CD4-positive, alpha-beta T cell treated with Interleukin-4 for 1 hour (primary cell): ENCODE measurements around the gene BLZF1.
"Not testable (repeated sequence)": the region's sequence is repeated elsewhere in the genome, so short reads cannot be mapped to it uniquely, and the experiment has no call there.

Experiments used
- DNase-seq, 2 donors: peaks; one replicate each; pipeline ENCODE4 v3.0.0-alpha.2; 2020 to 2022

Gene BLZF1

GRCh38 chr1:169367686-169368405 is at the start of gene BLZF1, which contains the start of gene NME7:
Gene BLZF1 (plus strand): TSS chr1:169368195. CDS start chr1:169369523, 1,328 bp downstream.
Gene NME7 (minus strand): TSS chr1:169367797. CDS start chr1:169367710, 87 bp downstream.
- peak; percentile 98 for DNase-seq

GRCh38 chr1:169318536-169319244 is 49.3 kb upstream of the BLZF1 start:
- no peak for DNase-seq

GRCh38 chr1:169321539-169321938 is 46.5 kb upstream of the BLZF1 start:
- no peak for DNase-seq

GRCh38 chr1:169322138-169322537 is 45.9 kb upstream of the BLZF1 start:
- no peak for DNase-seq

GRCh38 chr1:169325117-169325516 is 42.9 kb upstream of the BLZF1 start:
- no peak for DNase-seq

GRCh38 chr1:169326261-169326955 is 41.6 kb upstream of the BLZF1 start:
- no peak for DNase-seq

GRCh38 chr1:169326956-169327268 is 41.1 kb upstream of the BLZF1 start:
- DNase-seq = no peak

- DNase-seq = no peak
Observed at GRCh38 chr1:169327875-169328274, 40.1 kb upstream of the BLZF1 start.

GRCh38 chr1:169329383-169329782 is 38.6 kb upstream of the BLZF1 start:
- DNase-seq = no peak

GRCh38 chr1:169330927-169331326 is 37.1 kb upstream of the BLZF1 start:
- DNase-seq = no peak

- not testable (repeated sequence) for DNase-seq
Observed at GRCh38 chr1:169334727-169335126, 33.3 kb upstream of the BLZF1 start.

GRCh38 chr1:169336947-169337715 is 30.9 kb upstream of the BLZF1 start:
- not testable (repeated sequence) for DNase-seq

- no peak for DNase-seq
Observed at GRCh38 chr1:169338617-169339016, 29.4 kb upstream of the BLZF1 start.

GRCh38 chr1:169339773-169340172 is 28.2 kb upstream of the BLZF1 start:
- DNase-seq = no peak

- DNase-seq = no peak
Observed at GRCh38 chr1:169340882-169341281, 27.1 kb upstream of the BLZF1 start.

GRCh38 chr1:169342096-169342495 is 25.9 kb upstream of the BLZF1 start:
- not testable (repeated sequence) for DNase-seq

GRCh38 chr1:169345511-169345910 is 22.5 kb upstream of the BLZF1 start:
- no peak for DNase-seq

GRCh38 chr1:169346036-169346589 is 21.9 kb upstream of the BLZF1 start:
- no peak for DNase-seq

GRCh38 chr1:169347688-169348382 is 20.2 kb upstream of the BLZF1 start:
- no peak for DNase-seq

GRCh38 chr1:169348383-169349036 is 19.5 kb upstream of the BLZF1 start:
- peak in 1 of 2 donors; percentile 69 for DNase-seq

GRCh38 chr1:169360415-169360814 is 7.6 kb upstream of the BLZF1 start:
- DNase-seq = no peak
